HG03039 (cell line): ENCODE results near the gene NPEPL1.
"Not testable (repeated sequence)": the region's sequence is repeated elsewhere in the genome, so short reads cannot be mapped to it uniquely, and the experiment has no call there.

ENCODE experiments used
- ATAC-seq: cut with Tn5 transposase; IDR thresholded peaks from one replicate; pipeline ENCODE4 v1.9.1; 2021; ENCODE audit warnings: mild to moderate bottlenecking, moderate library complexity; ENCODE audit not compliant: unreplicated experiment

NPEPL1 gene

DNA sequence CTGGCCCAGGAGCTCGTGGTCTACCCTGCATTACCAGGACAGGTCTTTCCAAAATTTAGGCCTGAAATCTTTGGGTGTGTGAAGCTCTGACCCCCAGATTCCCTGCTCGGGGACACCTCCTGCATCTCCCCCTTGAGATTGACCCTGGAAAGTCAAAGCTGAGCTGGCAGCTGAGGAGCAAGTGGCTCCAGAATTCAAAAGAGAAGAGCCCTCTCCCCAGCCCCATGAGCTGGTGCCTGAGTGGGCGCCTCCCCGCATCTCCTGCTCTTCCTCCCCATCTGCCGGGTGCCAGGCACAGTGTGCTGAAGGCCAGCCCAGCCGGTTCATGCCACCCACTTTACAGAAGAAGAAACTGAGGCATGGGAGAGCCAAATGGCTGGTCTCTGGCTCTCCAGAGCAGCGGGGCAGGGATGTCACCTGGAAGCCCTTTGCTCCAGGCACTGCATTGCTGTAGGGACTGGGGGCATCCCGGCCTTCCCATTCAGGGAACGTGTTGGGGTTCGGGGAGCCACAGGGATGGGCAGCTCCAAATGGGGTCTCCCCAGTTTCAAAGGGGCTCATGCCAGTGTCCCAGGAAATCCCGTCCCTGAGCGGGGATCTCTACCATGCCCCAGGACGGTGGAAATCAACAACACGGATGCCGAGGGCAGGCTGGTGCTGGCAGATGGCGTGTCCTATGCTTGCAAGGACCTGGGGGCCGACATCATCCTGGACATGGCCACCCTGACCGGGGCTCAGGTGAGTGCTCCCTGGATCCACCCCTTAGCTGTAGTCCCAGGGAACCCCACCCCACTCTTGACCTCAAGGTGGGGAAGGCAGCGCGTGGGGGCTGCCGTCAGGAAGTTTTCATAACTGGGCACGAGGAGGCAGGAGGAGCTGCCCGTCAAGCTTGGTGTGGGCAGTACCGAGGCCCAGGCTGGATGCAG, 20.5 kb downstream of the NPEPL1 start:
- no peak for ATAC-seq

DNA sequence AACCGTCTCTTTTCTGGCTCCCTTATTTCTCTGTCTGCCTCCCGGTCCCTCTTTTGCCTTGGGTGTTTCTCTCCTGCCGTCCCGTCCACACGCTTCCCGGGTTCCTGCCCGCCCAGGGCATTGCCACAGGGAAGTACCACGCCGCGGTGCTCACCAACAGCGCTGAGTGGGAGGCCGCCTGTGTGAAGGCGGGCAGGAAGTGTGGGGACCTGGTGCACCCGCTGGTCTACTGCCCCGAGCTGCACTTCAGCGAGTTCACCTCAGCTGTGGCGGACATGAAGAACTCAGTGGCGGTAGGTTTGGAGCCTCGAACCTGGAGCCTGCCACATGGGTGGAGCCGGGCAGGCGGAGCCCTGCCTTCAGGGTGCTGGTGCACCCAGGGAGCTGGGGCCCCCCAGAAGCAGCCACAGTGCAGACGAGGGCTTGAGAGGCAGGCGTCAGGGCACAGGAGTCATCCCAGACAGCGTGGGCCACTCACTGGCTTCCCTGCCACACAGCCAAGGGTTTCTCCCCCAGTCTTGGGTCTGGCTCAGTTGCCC, 21.3 kb downstream of the NPEPL1 start:
- ATAC-seq: no peak

DNA sequence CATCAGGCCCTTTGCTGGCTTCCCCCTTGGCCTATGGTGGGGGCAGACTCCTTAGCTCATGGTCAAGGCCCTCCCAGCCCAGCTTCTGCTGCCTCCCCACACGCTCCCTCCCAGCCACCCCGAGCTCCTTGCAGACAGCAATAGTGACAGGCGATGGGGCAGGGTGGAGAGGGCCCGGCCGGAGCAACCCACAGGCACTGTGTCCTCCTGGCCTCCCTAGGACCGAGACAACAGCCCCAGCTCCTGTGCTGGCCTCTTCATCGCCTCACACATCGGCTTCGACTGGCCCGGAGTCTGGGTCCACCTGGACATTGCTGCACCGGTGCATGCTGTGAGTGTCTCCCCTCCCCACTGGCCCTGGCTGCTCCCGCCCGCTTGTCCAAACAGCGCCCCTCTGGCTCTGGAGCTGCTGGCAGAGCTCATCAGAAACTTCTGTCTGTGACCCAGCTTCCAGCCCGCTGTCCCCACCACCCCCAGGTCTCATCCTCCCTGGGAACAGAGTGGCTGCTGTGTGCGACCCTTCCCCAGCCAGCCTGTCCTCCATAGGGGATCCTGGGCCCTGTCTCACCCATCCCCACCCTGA, 21.8 kb downstream of the NPEPL1 start:
- ATAC-seq: no peak

DNA sequence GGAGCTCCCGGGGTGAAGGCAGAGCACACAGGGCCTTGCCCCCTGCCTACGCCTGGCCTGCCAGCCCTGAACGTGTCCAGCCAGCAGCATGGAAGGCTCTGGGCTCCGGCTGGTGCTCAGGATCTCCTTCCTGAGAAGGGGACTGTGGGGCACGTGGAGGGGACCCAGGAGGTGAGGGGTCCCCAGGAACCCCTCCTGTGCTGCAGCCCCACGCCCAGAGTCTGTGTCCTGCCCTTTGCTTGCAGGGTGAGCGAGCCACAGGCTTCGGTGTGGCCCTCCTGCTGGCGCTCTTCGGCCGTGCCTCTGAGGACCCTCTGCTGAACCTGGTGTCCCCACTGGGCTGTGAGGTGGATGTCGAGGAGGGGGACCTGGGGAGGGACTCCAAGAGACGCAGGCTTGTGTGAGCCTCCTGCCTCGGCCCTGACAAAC, 22.3 kb downstream of the NPEPL1 start:
- ATAC-seq: no peak

DNA sequence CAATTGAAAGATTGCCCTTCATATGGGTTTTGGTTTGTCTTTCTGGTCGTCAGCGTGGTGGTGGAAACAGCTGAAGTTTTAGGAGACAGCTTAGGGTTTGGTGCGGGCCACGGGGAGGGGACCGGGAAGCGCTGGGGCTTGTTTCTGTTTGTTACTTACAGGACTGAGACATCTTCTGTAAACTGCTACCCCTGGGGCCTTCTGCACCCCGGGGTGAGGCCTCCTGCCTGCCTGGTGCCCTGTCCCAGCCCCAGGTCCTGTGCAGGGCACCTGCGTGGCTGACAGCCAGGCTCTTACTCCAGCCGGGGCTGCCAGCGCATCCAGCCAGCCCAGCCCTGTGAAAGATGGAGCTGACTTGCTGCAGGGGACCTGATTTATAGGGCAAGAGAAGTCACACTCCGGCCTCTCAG, 22.8 kb downstream of the NPEPL1 start:
- ATAC-seq: no peak

DNA sequence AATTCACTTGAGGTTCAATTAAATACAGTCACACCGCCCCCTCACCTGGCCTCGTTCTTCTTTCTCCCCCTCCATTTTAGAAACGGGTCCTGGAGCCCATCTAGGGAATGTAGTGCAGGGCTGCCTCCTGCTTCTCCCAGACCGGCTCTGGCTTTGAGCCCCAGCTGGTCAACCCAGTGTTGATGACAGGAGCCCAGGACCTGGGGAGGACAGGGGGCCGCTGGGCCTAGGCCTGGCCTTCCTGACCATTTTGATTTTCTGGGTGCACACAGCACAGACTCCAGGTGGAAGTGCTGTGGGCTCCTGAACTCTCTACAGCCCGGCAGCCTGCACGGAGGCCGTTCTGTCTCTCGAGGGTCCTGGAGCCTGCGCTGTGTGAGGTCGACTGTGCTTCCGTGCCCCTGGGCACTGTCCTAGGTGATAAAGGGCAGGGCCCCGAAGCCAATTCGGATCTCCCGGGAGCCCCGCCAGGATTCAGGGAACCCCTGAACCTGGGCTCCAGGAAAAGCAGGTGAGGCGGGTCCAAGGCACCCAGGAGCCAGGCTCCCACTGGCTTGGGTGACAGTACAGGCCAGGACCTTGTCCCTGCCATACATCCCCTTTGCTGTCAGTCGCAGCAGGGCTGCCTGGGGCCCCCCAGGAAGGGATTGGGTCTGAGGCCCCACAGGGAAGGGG, 23.3 kb downstream of the NPEPL1 start:
- no peak for ATAC-seq

DNA sequence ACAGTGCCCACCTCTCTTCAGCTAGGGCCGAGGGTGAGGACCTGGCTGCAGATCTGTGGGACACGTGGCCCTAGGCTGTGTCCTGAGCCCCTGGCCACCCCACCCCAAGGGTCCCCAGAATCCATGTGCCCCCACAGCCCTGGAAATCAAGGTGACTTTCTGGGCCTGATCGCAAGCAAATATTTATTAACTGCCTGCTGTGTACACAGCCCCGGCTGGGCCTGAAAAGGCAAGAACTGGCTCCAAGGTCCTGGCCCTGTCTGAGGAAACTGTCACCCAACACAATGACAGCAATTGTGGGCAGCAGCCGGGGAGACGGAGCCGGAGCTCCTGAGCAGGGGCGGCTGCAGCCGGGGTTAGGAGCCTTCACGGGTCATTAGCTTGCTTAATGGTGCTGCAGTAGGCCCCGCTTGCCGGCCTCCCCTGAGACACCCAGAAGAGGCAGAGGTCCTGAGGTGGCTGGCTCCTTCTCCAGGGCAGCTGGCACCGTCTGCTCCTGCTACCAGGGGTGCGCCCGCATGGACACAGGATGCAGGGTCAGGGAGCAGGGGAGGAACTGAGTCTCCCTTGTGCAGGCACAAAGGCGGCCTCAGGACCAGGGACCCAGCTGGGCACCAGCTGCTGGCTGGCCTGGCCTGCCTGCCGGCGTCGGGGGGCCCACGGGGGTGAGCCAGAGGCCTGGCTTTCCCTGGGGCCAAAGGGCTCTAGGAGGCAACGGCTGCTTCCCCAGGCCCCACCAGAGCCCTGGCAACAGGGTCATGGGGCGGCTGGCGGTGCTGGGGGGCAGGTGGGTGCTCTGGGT, 24.1 kb downstream of the NPEPL1 start:
- no peak for ATAC-seq

DNA sequence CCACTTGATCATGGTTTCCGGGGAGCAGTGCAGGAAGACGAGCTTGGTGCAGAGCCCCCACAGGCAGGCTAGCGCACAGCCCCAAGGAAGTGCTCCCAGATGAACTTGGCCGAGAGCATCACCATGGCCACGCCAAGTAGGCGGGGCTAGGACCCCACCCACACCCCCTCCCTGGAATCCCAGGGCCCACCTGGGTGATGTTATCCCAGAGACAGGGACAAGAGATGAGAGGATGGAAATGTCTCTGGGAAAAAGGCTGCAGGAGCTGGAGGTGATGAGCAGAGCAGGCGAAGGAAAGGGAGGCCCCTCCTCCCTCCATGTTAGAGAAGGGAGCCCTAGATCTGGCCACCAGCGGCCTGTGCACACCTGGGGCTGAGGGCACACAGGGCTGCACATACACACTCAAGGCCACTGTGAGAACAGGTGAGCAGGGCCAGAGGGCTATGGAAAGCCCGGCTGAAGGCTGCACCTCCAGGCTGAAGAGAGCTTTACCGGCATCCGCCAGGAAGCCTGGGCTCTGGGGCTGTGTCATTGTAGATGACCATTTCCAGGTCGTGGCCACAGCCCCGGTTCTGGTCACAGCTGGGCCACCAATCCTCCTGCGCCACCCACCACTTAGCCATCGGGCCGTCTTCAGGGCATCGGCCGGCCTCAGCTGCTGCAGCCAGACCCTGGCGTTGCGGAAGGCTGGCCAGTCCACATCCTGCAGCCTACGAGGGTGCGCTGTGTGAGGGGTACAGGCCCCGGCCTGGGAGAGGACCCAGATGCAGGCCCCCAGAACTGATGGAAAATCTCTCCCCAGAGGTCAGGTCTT, 24.9 kb downstream of the NPEPL1 start:
- ATAC-seq: no peak

DNA sequence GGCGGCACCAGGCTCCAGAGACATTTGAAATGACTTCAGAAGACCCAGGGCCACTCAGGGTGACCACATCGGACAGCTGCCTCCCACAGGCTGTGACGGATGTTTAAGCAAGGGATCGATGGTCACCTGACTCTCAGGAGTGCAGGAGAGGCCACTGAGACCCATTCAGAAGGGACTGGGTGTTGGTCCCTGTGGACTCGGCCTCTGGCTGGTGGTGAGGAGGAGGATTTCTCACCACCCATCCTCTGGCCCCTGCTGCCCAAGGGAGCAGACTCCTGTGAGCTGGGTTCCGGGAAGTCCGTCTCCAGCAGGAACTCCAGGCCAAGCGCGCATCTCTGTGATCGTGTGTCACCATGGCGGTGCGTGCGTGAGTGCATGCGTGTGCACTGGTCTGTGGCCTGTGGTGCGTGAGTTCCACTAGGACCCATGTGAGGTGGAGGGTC, 25.5 kb downstream of the NPEPL1 start:
- ATAC-seq: no peak

DNA sequence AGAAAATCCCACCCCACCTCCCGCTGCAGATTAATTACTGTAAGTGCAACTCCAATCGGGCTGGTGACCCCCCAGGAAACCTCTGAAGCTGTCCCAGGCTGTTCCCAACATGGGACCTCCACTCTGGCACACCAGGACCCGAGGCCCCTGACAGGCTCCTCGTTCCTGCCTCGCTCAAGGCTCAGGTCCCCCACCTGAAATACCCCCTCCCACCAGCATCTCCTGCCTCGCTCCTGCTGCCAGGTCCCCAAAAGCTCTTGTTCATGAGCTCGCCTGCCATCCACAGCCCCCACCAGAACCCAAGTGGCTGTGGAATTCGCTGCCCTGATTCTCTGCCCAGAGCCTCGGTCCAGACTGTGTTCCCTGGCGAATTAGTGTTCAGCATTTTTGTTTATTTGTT, 26.1 kb downstream of the NPEPL1 start:
- ATAC-seq: no peak

DNA sequence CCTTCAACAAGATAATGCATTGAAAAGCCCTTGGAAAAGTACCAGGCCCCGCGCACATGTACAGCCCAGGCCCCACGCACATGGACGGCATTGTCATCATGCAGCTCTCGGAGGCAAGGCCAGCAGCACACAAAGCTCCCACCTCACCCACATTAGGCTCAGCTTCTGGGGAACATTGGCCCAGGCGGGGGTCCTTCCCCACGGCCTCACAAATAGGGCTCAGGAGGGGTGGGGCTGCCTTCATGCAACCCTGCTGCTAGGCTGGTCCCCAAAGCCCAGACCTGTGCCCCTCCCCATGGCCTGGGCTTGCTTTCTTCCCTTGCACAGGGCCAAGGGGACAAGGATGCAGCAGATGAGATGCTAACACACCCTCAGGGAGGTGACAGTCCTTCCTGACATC, 26.7 kb downstream of the NPEPL1 start:
- no peak for ATAC-seq

DNA sequence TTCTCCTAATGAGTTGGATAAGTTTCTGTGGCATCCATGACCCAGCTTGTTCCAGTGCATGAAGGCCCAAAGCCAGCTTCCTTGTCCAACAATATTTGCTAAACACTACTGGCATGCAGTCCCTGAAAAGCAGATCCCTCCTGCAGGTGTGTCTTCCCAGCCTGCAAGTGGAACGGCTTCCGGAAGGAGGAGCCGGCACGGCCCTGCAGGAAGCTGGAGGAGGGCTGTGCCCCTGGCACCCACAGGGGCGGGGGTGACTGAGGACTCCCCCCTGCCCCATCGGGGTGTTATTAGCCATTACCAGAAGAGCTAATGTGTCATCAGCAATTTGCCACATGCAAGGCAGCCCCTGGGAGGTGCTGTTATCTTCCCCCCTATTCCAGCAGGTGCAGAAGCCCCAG, 27.4 kb downstream of the NPEPL1 start:
- ATAC-seq: no peak

DNA sequence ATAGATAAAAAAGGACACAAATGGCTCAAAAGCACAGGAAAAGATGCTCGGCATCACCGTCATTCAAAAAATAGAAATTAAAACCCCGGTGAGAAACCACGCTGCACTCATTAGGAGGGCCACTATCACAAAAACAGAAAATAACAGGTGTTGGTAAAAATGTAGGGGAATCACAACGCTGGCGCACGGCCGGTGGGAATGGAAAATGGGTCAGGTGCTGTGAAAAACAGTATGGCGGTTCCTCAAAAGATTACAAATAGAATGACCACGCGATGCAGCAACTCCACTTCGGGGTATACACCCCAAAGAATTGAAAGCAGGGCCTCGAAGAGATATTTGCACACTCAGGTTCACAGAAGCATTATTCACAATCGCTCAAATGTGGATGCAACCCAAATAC, 28.3 kb downstream of the NPEPL1 start:
- ATAC-seq: no peak

DNA sequence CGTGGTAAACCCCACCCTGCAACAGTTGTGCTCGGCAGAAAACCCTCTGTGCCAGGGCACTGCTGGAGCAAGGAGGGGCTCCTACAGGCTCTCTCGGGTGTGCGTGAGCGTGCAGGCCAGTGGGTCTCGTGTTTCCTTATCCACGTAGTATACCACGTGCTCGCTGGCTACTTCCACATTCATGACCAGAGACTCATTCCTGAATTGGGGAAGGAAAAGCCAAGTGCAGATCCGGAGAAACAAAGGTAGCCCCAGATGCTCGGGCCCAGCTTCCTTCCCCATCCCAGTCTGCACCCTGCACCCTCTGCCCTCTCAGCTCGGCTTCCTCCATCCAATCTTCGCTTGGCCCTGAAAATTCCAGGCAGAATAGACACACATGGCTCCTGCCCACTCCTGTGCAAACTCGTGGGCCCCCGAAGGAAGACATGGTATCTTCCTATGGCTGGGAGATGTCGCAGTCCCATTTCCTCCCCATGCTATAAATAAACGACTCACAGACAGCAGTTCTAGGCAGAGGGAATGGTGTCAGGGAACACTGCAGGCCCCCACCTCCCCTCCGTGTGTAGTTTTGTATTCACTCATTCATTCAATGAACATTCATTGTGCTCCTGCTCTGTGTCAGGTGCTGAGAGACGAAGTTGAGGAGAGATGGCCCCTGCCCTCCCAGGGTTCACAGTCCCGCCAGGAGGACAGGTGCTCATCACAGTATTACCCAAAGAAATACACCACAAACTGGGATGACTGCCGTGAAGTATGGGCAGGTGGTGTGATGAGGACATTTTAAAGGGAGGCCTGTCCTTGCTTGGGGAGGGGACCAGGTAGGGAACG, 29.6 kb downstream of the NPEPL1 start:
- ATAC-seq: no peak

DNA sequence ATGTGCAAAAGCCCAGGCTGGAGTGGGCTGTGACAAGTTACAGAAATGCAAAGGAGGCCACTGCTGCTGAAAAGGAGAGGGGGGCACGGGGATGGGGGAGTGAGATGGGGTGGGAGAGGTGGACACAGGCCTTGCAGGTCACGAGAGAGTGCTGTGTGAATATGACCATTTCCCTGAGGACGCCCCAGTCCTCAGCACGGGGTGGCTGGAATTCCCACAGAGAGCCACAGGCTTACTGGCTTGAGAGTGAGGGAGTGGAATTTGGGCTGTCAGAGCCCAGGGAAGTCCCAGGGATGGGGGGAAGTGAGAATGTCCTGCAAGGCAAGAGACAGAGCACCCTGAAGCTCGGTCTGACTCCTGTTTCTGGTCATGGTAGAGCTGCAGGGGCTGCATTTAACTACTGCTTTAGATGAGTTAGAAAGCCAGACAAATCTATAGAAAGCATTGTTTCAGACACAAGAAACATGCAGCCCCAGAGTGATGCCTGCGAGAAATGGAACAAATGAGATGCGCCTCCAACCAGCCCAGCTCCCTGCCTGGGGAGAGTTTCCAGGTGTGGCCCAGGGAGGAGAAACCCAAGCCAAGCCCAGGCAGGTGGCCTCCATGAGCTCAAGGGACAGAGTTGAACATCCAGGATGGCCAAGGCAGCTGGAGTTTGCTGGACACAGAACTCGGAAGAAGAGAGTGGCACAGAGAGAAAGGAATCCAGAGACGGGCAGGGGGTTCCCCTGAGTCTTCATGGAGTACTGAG, 30.5 kb downstream of the NPEPL1 start:
- ATAC-seq: no peak

DNA sequence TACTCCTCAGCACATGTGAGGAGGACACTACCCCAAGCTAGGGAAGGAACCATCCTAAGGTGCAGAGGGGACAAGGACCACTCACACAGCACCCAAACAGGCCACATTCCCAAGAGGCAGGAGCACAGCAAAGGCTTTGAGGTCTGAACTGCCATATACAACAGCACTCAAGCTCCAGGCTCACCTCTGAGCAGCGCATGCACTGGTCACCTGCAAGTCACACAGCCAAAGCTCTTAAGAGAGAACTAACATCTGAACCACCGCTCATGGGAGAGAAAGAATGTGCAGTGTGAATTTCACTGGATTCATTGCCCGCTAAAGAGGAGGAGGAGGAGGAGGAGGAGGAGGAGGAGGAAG, 31.0 kb downstream of the NPEPL1 start:
- no peak for ATAC-seq

DNA sequence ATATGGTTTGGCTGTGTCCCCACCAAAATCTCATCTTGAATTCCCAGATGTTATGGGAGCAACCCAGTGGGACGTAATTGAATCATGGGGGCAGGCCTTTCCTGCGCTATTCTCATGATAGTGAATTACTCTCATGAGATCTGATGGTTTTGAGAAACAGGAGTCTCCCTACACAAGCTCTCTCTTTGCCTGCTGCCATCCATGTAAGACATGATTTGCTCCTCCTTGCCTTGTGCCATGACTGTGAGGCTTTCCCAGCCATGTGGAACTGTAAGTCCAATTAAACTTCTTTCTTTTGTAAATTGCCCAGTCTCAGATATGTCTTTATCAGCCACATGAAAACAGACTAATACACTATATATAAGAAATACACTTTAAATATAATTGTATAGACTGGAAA, 33.6 kb downstream of the NPEPL1 start:
- not testable (repeated sequence) for ATAC-seq

DNA sequence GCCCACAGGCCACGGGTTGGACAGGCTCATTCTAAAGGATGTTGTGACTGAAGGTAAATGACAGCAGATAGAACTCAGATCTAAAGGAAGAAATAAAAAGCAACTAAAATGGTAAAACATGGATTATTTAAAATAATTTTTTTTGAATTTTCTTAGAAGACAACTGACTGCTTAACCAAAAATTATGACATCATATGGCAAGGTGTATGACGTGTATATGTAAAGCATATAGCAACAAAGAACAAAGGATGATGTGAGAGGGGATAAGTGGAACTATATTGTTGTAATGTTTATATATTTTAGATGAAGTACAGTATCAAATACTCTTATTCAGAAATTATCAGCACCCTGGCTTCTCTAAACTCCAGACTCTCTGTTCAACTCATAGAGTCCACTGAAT, 38.6 kb downstream of the NPEPL1 start:
- ATAC-seq: no peak
